Hematopoietic multipotent progenitor cell (in vitro differentiated cells): ENCODE measurements around the gene XRCC5. TPM values are rescaled to one million over a fixed set of nuclear protein-coding genes. Genes with fewer than 3 reads are reported as not detected.

Source experiments
- DNase-seq, 3 donors: peaks; one replicate each; pipeline ENCODE4 v3.0.0-alpha.2; 2011 to 2015; ENCODE audit warnings: low read depth in 2 of 3, low spot score in 2 of 3
- total RNA-seq: library from RNA; depleted of rRNA; stranded (reverse); fragments of >200 nt; gene quantifications from one replicate; pipeline ENCODE4 v1.2.3, GENCODE V29; 2012

The XRCC5 gene
- total RNA-seq, 1 donor, result 118 TPM

- DNase-seq, result no peak
Measured at GRCh38 chr2:216147172-216148131, 38.3 kb downstream of the XRCC5 start.

GRCh38 chr2:216148983-216149382 is 39.8 kb downstream of the XRCC5 start:
- DNase-seq, result no peak

GRCh38 chr2:216149741-216150140 is 40.6 kb downstream of the XRCC5 start:
- DNase-seq, result no peak

- DNase-seq, result peak in 1 of 3 donors; percentile 12
Measured at GRCh38 chr2:216151313-216152025, 42.3 kb downstream of the XRCC5 start.

- no peak for DNase-seq
Measured at GRCh38 chr2:216155954-216156353, 46.8 kb downstream of the XRCC5 start.

GRCh38 chr2:216156822-216157221 is 47.7 kb downstream of the XRCC5 start:
- DNase-seq, result no peak

- no peak for DNase-seq
Measured at GRCh38 chr2:216159144-216159543, 50.0 kb downstream of the XRCC5 start.

GRCh38 chr2:216159646-216160045 is 50.5 kb downstream of the XRCC5 start:
- DNase-seq, result no peak

GRCh38 chr2:216160786-216161185 is 51.6 kb downstream of the XRCC5 start:
- no peak for DNase-seq

- DNase-seq, result no peak
Measured at GRCh38 chr2:216161967-216162366, 52.8 kb downstream of the XRCC5 start.

- DNase-seq, result no peak
Measured at GRCh38 chr2:216163518-216163917, 54.4 kb downstream of the XRCC5 start.

- DNase-seq, result no peak
Measured at GRCh38 chr2:216164087-216164486, 54.9 kb downstream of the XRCC5 start.

- peak in 1 of 3 donors; percentile 28 for DNase-seq
Measured at GRCh38 chr2:216164576-216164975, 55.4 kb downstream of the XRCC5 start.

GRCh38 chr2:216165711-216166110 is 56.6 kb downstream of the XRCC5 start:
- DNase-seq, result no peak

- DNase-seq, result no peak
Measured at GRCh38 chr2:216169087-216169486, 59.9 kb downstream of the XRCC5 start.

GRCh38 chr2:216170076-216170763 is 61.1 kb downstream of the XRCC5 start:
- no peak for DNase-seq

GRCh38 chr2:216171011-216171410 is 61.9 kb downstream of the XRCC5 start:
- no peak for DNase-seq

- no peak for DNase-seq
Measured at GRCh38 chr2:216172493-216172892, 63.3 kb downstream of the XRCC5 start.

- no peak for DNase-seq
Measured at GRCh38 chr2:216179015-216179414, 69.9 kb downstream of the XRCC5 start.

GRCh38 chr2:216181351-216181750 is 72.2 kb downstream of the XRCC5 start:
- DNase-seq, result no peak

- no peak for DNase-seq
Measured at GRCh38 chr2:216181953-216182461, 72.9 kb downstream of the XRCC5 start.
